OCI-LY3 (cell line): ENCODE data around the gene CYP46A1.

ENCODE experiments used
- H2AFZ ChIP-seq: fragments of 200-600, 300-600 bp; shearing (Covaris generic); 2 replicates; pipeline ENCODE4 v1.6.0; 2014; ENCODE audit warnings: antibody characterized with exemption, low read depth, low read length
- H3K27ac ChIP-seq: fragments of 200-600, 300-600 bp; sonication (generic); 2 replicates; pipeline ENCODE4 v1.5.1; 2014; ENCODE audit warnings: mild to moderate bottlenecking, low read length, moderate library complexity, mixed read lengths
- H3K27me3 ChIP-seq: fragments of 200-600, 300-600 bp; sonication (generic); 2 replicates; pipeline ENCODE4 v1.6.1; 2014; ENCODE audit warnings: low read depth, low read length, mixed read lengths
- H3K36me3 ChIP-seq: fragments of 200-600, 300-600 bp; sonication (generic); replicated peaks from 2 replicates; pipeline ENCODE3; 2014; ENCODE audit warnings: low read depth, low read length, mixed read lengths
- H3K4me1 ChIP-seq: fragments of 300-600, 200-600 bp; sonication (generic); 2 replicates; pipeline ENCODE4 v1.6.1; 2014; ENCODE audit warnings: low read length, mixed read lengths
- H3K4me2 ChIP-seq: fragments of 200-600, 300-600 bp; sonication (generic); 2 replicates; pipeline ENCODE4 v1.6.1; 2014; ENCODE audit warnings: low read length, mixed read lengths
- H3K4me3 ChIP-seq: fragments of 300-600, 200-600 bp; sonication (generic); 2 replicates; pipeline ENCODE4 v1.5.1; 2014; ENCODE audit warnings: antibody characterized with exemption, mild to moderate bottlenecking, low read length, moderate library complexity
- H3K79me2 ChIP-seq: fragments of 300-600, 200-600 bp; shearing (Covaris generic); 2 replicates; pipeline ENCODE4 v1.6.1; 2014; ENCODE audit warnings: mild to moderate bottlenecking, low read length, mixed read lengths
- H3K9ac ChIP-seq: fragments of 300-600, 200-600 bp; shearing (Covaris generic); 2 replicates; pipeline ENCODE4 v1.6.0; 2014; ENCODE audit warnings: mild to moderate bottlenecking, low read length, moderate library complexity
- H3K9me3 ChIP-seq: fragments of 200-600, 300-600 bp; shearing (Covaris generic); 2 replicates; pipeline ENCODE4 v1.6.1; 2014; ENCODE audit warnings: low read length, mixed read lengths; ENCODE audit not compliant: insufficient read depth
- H4K20me1 ChIP-seq: fragments of 200-600, 300-600 bp; sonication (generic); 2 replicates; pipeline ENCODE4 v1.6.1; 2016; ENCODE audit warnings: low read length, mixed read lengths; ENCODE audit not compliant: insufficient read depth
- EZH2phosphoT487 ChIP-seq: fragments of 200-600 bp; shearing (Covaris generic); IDR thresholded peaks from 2 replicates; pipeline ENCODE4 v1.6.1; 2018; ENCODE audit warnings: antibody characterized with exemption, mixed run types, low read depth
- TF ChIP-seq, protein P1 (sequence below): fragments of 200-600, 300-600 bp; sonication (generic); IDR thresholded peaks from 2 replicates; pipeline ENCODE4 v1.5.1; 2014; ENCODE audit warnings: antibody characterized with exemption, low read length, low read depth

Gene CYP46A1

DNA sequence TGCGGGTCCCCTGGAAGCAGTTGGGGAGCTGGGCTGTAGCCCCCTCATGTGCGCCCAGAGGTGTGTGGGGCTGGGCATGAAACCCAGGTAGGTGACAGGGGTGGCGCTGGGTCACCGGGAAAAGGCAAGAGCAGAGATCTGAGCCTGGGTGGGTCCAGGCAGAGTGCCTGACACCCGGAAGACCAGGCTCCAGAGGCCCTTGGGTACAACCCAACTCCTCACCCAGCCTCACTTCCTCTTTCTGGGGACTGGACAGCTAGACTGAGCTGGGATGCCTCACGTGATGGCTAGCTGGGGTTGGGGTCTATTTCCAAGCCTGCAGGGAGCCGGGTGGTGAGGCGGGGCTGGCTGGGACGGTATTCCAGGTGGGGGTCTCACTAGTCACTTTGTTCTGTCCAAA lies 16.3 kb upstream of the CYP46A1 start:
- H3K27ac ChIP-seq, result no peak overlapping the region

DNA sequence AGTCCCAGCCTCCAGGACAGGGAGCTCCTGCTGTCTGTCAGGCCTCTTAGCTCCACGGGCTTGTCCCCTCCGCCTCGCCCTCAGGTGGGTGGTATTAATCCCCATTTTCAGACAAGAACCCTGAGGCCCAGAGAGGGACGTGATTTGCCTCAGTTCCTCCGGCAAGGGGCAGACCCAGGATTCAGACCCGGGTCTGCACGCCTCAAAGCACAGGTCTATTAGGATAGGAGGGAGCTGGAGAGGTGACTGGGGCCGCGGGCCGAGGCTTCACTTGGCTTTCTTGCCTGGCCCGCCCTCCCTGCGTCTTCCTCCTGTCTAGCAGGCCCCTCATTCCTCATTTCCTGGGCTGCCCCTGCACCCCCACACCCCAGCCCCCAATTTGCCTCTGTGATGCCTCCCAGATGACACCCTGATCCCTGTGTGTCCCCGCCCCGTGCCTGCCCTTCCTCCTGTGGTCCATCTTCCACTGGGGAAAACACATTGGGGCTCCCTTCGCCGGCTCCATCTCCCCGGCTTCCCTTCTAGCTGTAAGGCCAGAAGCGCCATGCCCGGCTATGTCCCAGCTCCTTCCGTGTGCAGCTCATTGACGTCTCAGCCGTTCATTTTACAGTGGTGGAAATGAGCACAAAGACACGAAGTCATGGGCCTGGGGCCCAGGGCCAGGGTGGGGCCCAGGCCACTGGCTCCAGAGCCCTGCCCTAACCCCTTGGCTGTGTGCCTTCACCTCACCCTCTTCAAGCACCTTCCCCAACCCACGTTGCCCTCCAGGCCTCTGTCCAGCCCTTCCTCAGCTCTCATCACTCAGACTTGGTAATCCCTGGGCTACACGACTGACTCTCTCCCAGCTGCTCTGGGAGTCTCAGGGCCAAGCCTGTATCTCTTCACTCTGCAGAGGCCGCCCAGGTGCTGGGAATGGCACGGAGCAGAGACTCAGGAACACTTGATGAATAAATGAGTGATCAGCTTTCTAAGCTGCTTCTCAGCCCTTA lies 15.5 kb upstream of the CYP46A1 start:
- Histone ChIP-seq H2AFZ (no peak overlapping the region), H3K36me3 (no peaks in the 10 kb centered on the region), H3K9me3 (no peaks in the 10 kb centered on the region), H3K79me2 (no peaks in the 10 kb centered on the region), H3K9ac (no peak overlapping the region), H4K20me1 (no peaks in the 10 kb centered on the region), H3K27ac (no peak overlapping the region), H3K4me3 (no peak overlapping the region), H3K4me2 (no peak overlapping the region), H3K27me3 (peaks cover 4% of the 10 kb centered on the region; the same call in 1 of the 2 replicates), H3K4me1 (peaks cover 43% of the 10 kb centered on the region)
- TF ChIP-seq, protein P1, sequence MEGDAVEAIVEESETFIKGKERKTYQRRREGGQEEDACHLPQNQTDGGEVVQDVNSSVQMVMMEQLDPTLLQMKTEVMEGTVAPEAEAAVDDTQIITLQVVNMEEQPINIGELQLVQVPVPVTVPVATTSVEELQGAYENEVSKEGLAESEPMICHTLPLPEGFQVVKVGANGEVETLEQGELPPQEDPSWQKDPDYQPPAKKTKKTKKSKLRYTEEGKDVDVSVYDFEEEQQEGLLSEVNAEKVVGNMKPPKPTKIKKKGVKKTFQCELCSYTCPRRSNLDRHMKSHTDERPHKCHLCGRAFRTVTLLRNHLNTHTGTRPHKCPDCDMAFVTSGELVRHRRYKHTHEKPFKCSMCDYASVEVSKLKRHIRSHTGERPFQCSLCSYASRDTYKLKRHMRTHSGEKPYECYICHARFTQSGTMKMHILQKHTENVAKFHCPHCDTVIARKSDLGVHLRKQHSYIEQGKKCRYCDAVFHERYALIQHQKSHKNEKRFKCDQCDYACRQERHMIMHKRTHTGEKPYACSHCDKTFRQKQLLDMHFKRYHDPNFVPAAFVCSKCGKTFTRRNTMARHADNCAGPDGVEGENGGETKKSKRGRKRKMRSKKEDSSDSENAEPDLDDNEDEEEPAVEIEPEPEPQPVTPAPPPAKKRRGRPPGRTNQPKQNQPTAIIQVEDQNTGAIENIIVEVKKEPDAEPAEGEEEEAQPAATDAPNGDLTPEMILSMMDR, result no peak
- no peak for TF ChIP-seq EZH2phosphoT487

More for the DNA sequence above, 16.3 kb upstream of the CYP46A1 start:
- no peak overlapping the region for H3K4me3 ChIP-seq
- H3K4me2 ChIP-seq, result no peak overlapping the region; the same call in 1 of the 2 replicates
- H3K4me1 ChIP-seq, result peaks cover 37% of the 10 kb centered on the region
- H3K79me2 ChIP-seq, result no peaks in the 10 kb centered on the region
- no peak for TF ChIP-seq EZH2phosphoT487
- TF ChIP-seq, protein P1, result no peak
- H3K27me3 ChIP-seq, result peaks cover 4% of the 10 kb centered on the region; the same call in 1 of the 2 replicates
- no peak overlapping the region; the same call in 1 of the 2 replicates for H3K9ac ChIP-seq
- no peaks in the 10 kb centered on the region for H3K9me3 ChIP-seq
- H3K36me3 ChIP-seq, result no peaks in the 10 kb centered on the region
- H4K20me1 ChIP-seq, result no peaks in the 10 kb centered on the region
- H2AFZ ChIP-seq, result no peak overlapping the region; the same call in 1 of the 2 replicates

DNA sequence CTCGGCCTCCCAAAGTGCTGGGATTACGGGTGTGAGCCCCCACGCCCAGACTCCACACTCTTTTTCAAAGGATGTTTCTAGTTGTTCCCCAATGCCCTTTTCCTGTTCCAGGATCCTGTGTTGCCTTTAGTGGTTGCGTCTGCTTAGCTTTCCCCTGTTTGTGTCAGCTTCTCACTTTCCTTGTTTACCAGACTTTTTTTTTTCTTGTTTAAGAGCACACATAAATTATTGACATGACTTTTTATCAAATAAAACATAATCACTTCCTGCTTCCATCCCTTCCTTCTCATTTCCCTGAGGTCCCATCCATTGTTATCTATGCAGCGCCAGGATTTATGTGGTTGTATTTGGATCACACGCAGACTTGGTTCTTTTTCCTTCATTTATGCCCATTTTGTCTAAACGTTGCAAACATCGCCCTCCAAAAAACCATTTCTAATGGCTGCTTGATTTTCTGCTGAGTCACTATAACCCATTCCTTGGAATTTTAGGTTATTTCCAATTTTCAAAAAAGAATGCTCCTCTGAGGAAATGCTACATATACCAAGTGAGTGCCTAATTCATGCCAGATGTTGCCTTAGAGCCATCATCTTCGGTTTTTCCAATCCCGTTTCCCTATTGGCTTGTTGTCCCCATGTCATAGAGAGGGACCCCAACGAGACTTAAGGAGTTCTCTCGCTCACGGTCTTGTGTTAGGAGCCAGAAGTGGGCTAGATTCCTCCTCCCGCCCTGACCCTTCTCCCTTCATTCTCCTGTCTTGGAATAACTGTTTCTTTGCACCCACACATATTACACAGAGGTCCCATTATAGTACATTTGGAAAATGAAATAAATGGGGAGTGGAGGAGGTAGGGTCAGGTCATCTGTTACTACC lies 13.5 kb upstream of the CYP46A1 start:
- H3K9ac ChIP-seq, result no peak overlapping the region
- H3K4me2 ChIP-seq, result no peak overlapping the region
- no peaks in the 10 kb centered on the region for H3K36me3 ChIP-seq
- no peak overlapping the region for H3K4me3 ChIP-seq
- TF ChIP-seq, protein P1, result no peak
- no peak for TF ChIP-seq EZH2phosphoT487
- no peaks in the 10 kb centered on the region for H4K20me1 ChIP-seq
- no peak overlapping the region for H2AFZ ChIP-seq
- no peaks in the 10 kb centered on the region for H3K27me3 ChIP-seq
- no peaks in the 10 kb centered on the region for H3K9me3 ChIP-seq
- peaks cover 32% of the 10 kb centered on the region for H3K4me1 ChIP-seq
- H3K79me2 ChIP-seq, result no peaks in the 10 kb centered on the region
- H3K27ac ChIP-seq, result no peak overlapping the region
